Activated naive CD8-positive, alpha-beta T cell treated with anti-CD3 and anti-CD28 coated beads, Interleukin-2, amount 10 ng/mL, durations not matched to agents 7 days and 5 days (primary cell): ENCODE results near the gene ARHGDIG. TPM values are rescaled to one million over a fixed set of nuclear protein-coding genes. Genes with fewer than 3 reads are reported as not detected.
"Not testable (repeated sequence)": the region's sequence is repeated elsewhere in the genome, so short reads cannot be mapped to it uniquely, and the experiment has no call there.

Source experiments
- ATAC-seq: fragments of 150-1000 bp; cut with Tn5 transposase; one replicate; pipeline ENCODE4 v1.10.0; 2021; ENCODE audit warnings: low read depth, moderate library complexity
- POLR2A ChIA-PET: fragments of 350-600 bp; sonication (Branson Sonifier 250); formaldehyde crosslinking; loops from one replicate; lab custom pipeline; 2021; ENCODE audit warnings: antibody characterized with exemption; lab: Charles Lee
- DNase-seq: peaks from one replicate; pipeline ENCODE4 v3.0.0; 2021
- H3K27ac Mint-ChIP-seq: one replicate; pipeline ENCODE4 v1.8.0; 2022; ENCODE audit warnings: mild to moderate bottlenecking, mixed read lengths
- H3K27me3 Mint-ChIP-seq: one replicate; pipeline ENCODE4 v1.8.0; 2022; ENCODE audit warnings: mild to moderate bottlenecking, moderate library complexity, mixed read lengths
- H3K36me3 Mint-ChIP-seq: one replicate; pipeline ENCODE4 v1.8.0; 2021; ENCODE audit warnings: mild to moderate bottlenecking, mixed read lengths
- H3K4me1 Mint-ChIP-seq: one replicate; pipeline ENCODE4 v1.8.0; 2021; ENCODE audit warnings: mixed read lengths
- H3K4me3 Mint-ChIP-seq: one replicate; pipeline ENCODE4 v1.8.0; 2022; ENCODE audit warnings: mild to moderate bottlenecking, moderate library complexity, mixed read lengths
- H3K9me3 Mint-ChIP-seq: one replicate; pipeline ENCODE4 v1.8.0; 2021; ENCODE audit warnings: mixed read lengths
- total RNA-seq, 2 experiments: library from RNA; stranded (reverse); gene quantifications; one replicate each; pipeline ENCODE4 v1.2.3, GENCODE V29; 2021

ARHGDIG gene
- total RNA-seq, 2 experiments from 2014 or later, result not detected

GRCh38 chr16:324451-325334 is 44.3 kb downstream of the ARHGDIG start:
- POLR2A ChIA-PET, result interaction anchor here (1.0 to 1.3 kb wide), 2 partner anchors 27 to 28 kb away, joined by 3 to 5 read pairs; partner anchors contain the start of gene AXIN1
- ATAC-seq (peak; percentile 75), DNase-seq (peak; percentile 74)
- Mint-ChIP-seq H3K4me3 (peak overlapping the region; percentile 67), H3K36me3 (peaks cover 4% of the 10 kb centered on the region), H3K27ac (peak overlapping the region; percentile 58), H3K9me3 (no peaks in the 10 kb centered on the region), H3K4me1 (peaks cover 31% of the 10 kb centered on the region), H3K27me3 (peaks cover 2% of the 10 kb centered on the region)

- H3K4me1 Mint-ChIP-seq, result peaks cover 24% of the 10 kb centered on the region
Measured at GRCh38 chr16:325375-326145, 45.2 kb downstream of the ARHGDIG start.

DNA sequence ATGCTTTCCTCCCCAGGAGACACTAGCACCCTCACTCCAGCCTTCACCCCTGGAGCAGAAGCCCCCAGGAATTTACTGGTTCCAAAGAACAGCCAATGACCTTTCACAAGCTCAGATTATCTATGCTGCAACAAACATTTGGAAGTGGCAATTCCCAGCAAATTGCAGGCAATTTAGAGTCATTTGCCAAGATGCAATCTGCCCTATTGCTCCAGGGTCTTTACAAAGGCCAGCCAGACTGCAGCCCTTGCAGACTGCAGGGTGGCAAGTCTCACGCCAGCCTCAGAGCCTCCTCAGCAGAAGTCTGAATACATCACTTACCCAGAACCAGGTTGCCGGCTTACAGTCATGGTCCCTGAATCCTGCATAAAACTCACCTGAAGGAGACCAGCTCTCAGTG is 50.4 kb downstream of the ARHGDIG start:
- Mint-ChIP-seq H3K27ac (no peak overlapping the region), H3K27me3 (no peaks in the 10 kb centered on the region), H3K4me1 (peaks cover 18% of the 10 kb centered on the region), H3K4me3 (no peak overlapping the region), H3K36me3 (peaks cover 3% of the 10 kb centered on the region), H3K9me3 (no peaks in the 10 kb centered on the region)
- POLR2A ChIA-PET, result no interaction called here
- no peak for ATAC-seq
- no peak for DNase-seq

More at GRCh38 chr16:325375-326145, 45.2 kb downstream of the ARHGDIG start:
- H3K27ac Mint-ChIP-seq, result peak overlapping the region; percentile 58
- no peak for DNase-seq
- ATAC-seq, result no peak
- no peaks in the 10 kb centered on the region for H3K36me3 Mint-ChIP-seq
- H3K27me3 Mint-ChIP-seq, result peaks cover 2% of the 10 kb centered on the region
- no peaks in the 10 kb centered on the region for H3K9me3 Mint-ChIP-seq
- H3K4me3 Mint-ChIP-seq, result peak overlapping the region; percentile 67
- POLR2A ChIA-PET, result interaction anchor here (1.0 to 1.3 kb wide), 2 partner anchors 26 to 27 kb away, joined by 3 to 5 read pairs; partner anchors contain the start of gene AXIN1

DNA sequence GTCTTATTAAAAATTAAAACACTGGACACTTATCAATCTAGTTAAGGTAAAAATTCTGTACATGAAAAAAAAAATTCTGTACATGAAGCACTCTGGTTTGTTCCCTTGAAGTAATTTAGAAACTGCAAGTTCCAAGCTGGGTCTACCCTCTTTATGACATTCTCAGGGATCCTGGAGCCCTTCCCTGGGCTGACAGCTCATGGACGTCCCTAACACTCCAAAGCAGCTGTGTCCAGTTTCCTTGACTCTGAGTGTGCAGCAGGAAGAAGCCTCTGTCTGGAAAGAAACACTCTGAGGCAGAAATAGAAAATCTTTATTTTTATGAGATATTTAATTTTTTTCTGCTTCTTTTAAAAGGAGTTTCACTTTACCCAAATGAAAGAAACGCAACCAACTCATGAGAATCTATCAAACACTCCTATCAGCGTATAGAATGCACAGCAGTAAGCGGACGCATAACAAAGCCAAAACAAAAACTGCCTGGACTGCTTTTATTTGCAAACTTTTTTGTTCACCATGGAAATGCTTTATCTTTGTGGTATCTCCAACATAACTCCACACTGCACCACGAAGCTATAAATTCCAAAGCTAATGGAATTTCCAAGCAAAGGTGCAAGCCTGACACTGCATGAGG is 50.9 kb downstream of the ARHGDIG start:
- not testable (repeated sequence) for H3K36me3 Mint-ChIP-seq, DNase-seq, H3K27me3 Mint-ChIP-seq, H3K9me3 Mint-ChIP-seq, H3K27ac Mint-ChIP-seq, ATAC-seq, H3K4me3 Mint-ChIP-seq
- H3K4me1 Mint-ChIP-seq, result peaks cover 18% of the 10 kb centered on the region
- POLR2A ChIA-PET, result interaction anchor here (0.6 kb wide), 1 partner anchor 174 kb away, joined by 3 read pairs; no protein-coding TSS in a partner anchor

Other genes with a start within 250 kb of the ARHGDIG start
- 10 to 100 TPM; 29.2 to 30.1 TPM for gene POLR3K, start 227.0 kb upstream of the ARHGDIG start, total RNA-seq
- 10 to 100 TPM; 52.8 to 59.1 TPM for gene SNRNP25, start 226.8 kb upstream of the ARHGDIG start, total RNA-seq
- gene RHBDF1, start 208.0 kb upstream of the ARHGDIG start, total RNA-seq, result under 1 TPM in 1 of 2 experiments, not detected in 1; 0.33 TPM
- 10 to 100 TPM; 45.8 to 48.1 TPM for gene MPG, start 202.4 kb upstream of the ARHGDIG start, total RNA-seq
- 10 to 100 TPM; 27.4 to 31.6 TPM for gene NPRL3, start 141.9 kb upstream of the ARHGDIG start, total RNA-seq
- gene HBZ, start 127.9 kb upstream of the ARHGDIG start, total RNA-seq, result not detected
- gene HBM, start 114.6 kb upstream of the ARHGDIG start, total RNA-seq, result not detected
- not detected for gene HBA2, start 107.7 kb upstream of the ARHGDIG start, total RNA-seq
- not detected for gene HBA1, start 103.9 kb upstream of the ARHGDIG start, total RNA-seq
- not detected for gene HBQ1, start 100.1 kb upstream of the ARHGDIG start, total RNA-seq
- gene LUC7L, start 51.1 kb upstream of the ARHGDIG start, total RNA-seq, result 10 to 100 TPM; 83.8 to 86.2 TPM
- 10 to 100 TPM; 21.0 to 21.1 TPM for gene FAM234A, start 45.8 kb upstream of the ARHGDIG start, total RNA-seq
- gene RGS11, start 4.6 kb upstream of the ARHGDIG start, total RNA-seq, result not detected
- gene PDIA2, start 2.6 kb downstream of the ARHGDIG start, total RNA-seq, result under 1 TPM in 1 of 2 experiments, not detected in 1; 0.31 TPM
- 10 to 100 TPM; 30.9 to 32.5 TPM for gene AXIN1, start 72.1 kb downstream of the ARHGDIG start, total RNA-seq
- gene MRPL28, start 89.9 kb downstream of the ARHGDIG start, total RNA-seq, result 10 to 100 TPM; 64.4 to 67.5 TPM
- gene PGAP6, start 101.4 kb downstream of the ARHGDIG start, total RNA-seq, result 10 to 100 TPM; 58.9 to 59.0 TPM
- 1 to 10 TPM; 8.2 to 8.8 TPM for gene NME4, start 116.6 kb downstream of the ARHGDIG start, total RNA-seq
- gene DECR2, start 121.3 kb downstream of the ARHGDIG start, total RNA-seq, result 1 to 10 TPM; 5.6 to 7.9 TPM
- gene RAB11FIP3, start 145.1 kb downstream of the ARHGDIG start, total RNA-seq, result 10 to 100 TPM; 28.8 to 29.3 TPM
- gene CAPN15, start 247.1 kb downstream of the ARHGDIG start, total RNA-seq, result 10 to 100 TPM; 83.5 to 87.4 TPM